Prostate gland (tissue), 2 donors: ENCODE results near the gene ADPRH.

Source experiments
- CTCF ChIP-seq, 4 experiments: fragments of 200-600 bp in 2 of 4; fragments of 450-650 bp in 2 of 4; sonication (generic) in 2 of 4; IDR thresholded peaks; 1 replicate in 3 of 4; 2 replicates in 1 of 4; pipeline ENCODE4 v1.5.1; 2016 to 2019; ENCODE audit warnings: antibody characterized with exemption in 4 of 4, mild to moderate bottlenecking in 2 of 4, moderate library complexity in 2 of 4
- POLR2A ChIP-seq: fragments of 450-650 bp; IDR thresholded peaks from one replicate; pipeline ENCODE4 v1.6.1; 2016; ENCODE audit warnings: antibody characterized with exemption, mild to moderate bottlenecking
- POLR2AphosphoS5 ChIP-seq: sonication (generic); formaldehyde crosslinking; IDR thresholded peaks from one replicate; pipeline ENCODE4 v1.6.1; 2017; ENCODE audit warnings: antibody characterized with exemption

- no peak for TF ChIP-seq POLR2AphosphoS5
- TF ChIP-seq POLR2A: no peak
- TF ChIP-seq CTCF (IDR thresholded peaks at IDR 0.05): no peak
Observed at GRCh38 chr3:119630880-119631329, 51.6 kb downstream of the ADPRH start.
